Measurements from ENCODE around the gene CD86. TPM values are rescaled to one million over a fixed set of nuclear protein-coding genes. Genes with fewer than 3 reads are reported as not detected.
A peak's percentile ranks its signal among the peaks of the same experiment; 100 is the strongest.
"Not testable (repeated sequence)": the region's sequence is repeated elsewhere in the genome, so short reads cannot be mapped to it uniquely, and the experiment has no call there.

The CD86 gene
- 1 to 10 TPM; 2.2 to 4.3 (median 2.4) TPM for polyA plus RNA-seq (ENCODE audit: insufficient read length in 4 of 4)

- DNase-seq (ENCODE audit: low read depth in 4 of 4, low spot score in 3 of 4): no peak
Observed at GRCh38 chr3:122055215-122055614, at the start of gene CD86. TSS of gene CD86 (plus strand) at chr3:122055362. CDS start at chr3:122055490, 128 bp downstream.

GRCh38 chr3:122006267-122006666 lies 48.9 kb upstream of the CD86 start:
- DNase-seq (ENCODE audit: low read depth in 4 of 4, low spot score in 3 of 4): no peak

GRCh38 chr3:122008166-122008565 lies 47.0 kb upstream of the CD86 start:
- DNase-seq (ENCODE audit: low read depth in 4 of 4, low spot score in 3 of 4): no peak

GRCh38 chr3:122010506-122010905 lies 44.7 kb upstream of the CD86 start:
- no peak for DNase-seq (ENCODE audit: low read depth in 4 of 4, low spot score in 3 of 4)

- DNase-seq (ENCODE audit: low read depth in 4 of 4, low spot score in 3 of 4): no peak
Observed at GRCh38 chr3:122011396-122011795, 43.8 kb upstream of the CD86 start.

- DNase-seq (ENCODE audit: low read depth in 4 of 4, low spot score in 3 of 4): no peak
Observed at GRCh38 chr3:122012821-122013220, 42.3 kb upstream of the CD86 start.

- no peak for DNase-seq (ENCODE audit: low read depth in 4 of 4, low spot score in 3 of 4)
Observed at GRCh38 chr3:122013448-122013925, 41.7 kb upstream of the CD86 start.

- DNase-seq (ENCODE audit: low read depth in 4 of 4, low spot score in 3 of 4): no peak
Observed at GRCh38 chr3:122014741-122015140, 40.4 kb upstream of the CD86 start.

GRCh38 chr3:122019493-122019892 lies 35.7 kb upstream of the CD86 start:
- DNase-seq (ENCODE audit: low read depth in 4 of 4, low spot score in 3 of 4): no peak

GRCh38 chr3:122021037-122021436 lies 34.1 kb upstream of the CD86 start:
- no peak for DNase-seq (ENCODE audit: low read depth in 4 of 4, low spot score in 3 of 4)

GRCh38 chr3:122021811-122022401 lies 33.3 kb upstream of the CD86 start, which contains the start of gene ILDR1:
TSS of gene ILDR1 (minus strand) at chr3:122022247. CDS start at chr3:122022077, 170 bp downstream.
- DNase-seq (ENCODE audit: low read depth in 4 of 4, low spot score in 3 of 4): peak in 2 of 4 donors; percentile 14 to 24

GRCh38 chr3:122023335-122023910 lies 31.7 kb upstream of the CD86 start:
- no peak for DNase-seq (ENCODE audit: low read depth in 4 of 4, low spot score in 3 of 4)

GRCh38 chr3:122024800-122025199 lies 30.4 kb upstream of the CD86 start:
- no peak for DNase-seq (ENCODE audit: low read depth in 4 of 4, low spot score in 3 of 4)

- no peak for DNase-seq (ENCODE audit: low read depth in 4 of 4, low spot score in 3 of 4)
Observed at GRCh38 chr3:122025296-122025695, 29.9 kb upstream of the CD86 start.

- no peak for DNase-seq (ENCODE audit: low read depth in 4 of 4, low spot score in 3 of 4)
Observed at GRCh38 chr3:122030381-122031122, 24.6 kb upstream of the CD86 start.

- no peak for DNase-seq (ENCODE audit: low read depth in 4 of 4, low spot score in 3 of 4)
Observed at GRCh38 chr3:122031123-122031468, 24.1 kb upstream of the CD86 start.

GRCh38 chr3:122032531-122032930 lies 22.6 kb upstream of the CD86 start:
- no peak for DNase-seq (ENCODE audit: low read depth in 4 of 4, low spot score in 3 of 4)

- no peak for DNase-seq (ENCODE audit: low read depth in 4 of 4, low spot score in 3 of 4)
Observed at GRCh38 chr3:122033023-122033422, 22.1 kb upstream of the CD86 start.

- not testable (repeated sequence) for DNase-seq (ENCODE audit: low read depth in 4 of 4, low spot score in 3 of 4)
Observed at GRCh38 chr3:122047296-122047695, 7.9 kb upstream of the CD86 start.

GRCh38 chr3:122047773-122048172 lies 7.4 kb upstream of the CD86 start:
- not testable (repeated sequence) for DNase-seq (ENCODE audit: low read depth in 4 of 4, low spot score in 3 of 4)

GRCh38 chr3:122052968-122053367 lies 2.2 kb upstream of the CD86 start:
- no peak for DNase-seq (ENCODE audit: low read depth in 4 of 4, low spot score in 3 of 4)

GRCh38 chr3:122057671-122058070 lies 2.5 kb downstream of the CD86 start:
- DNase-seq (ENCODE audit: low read depth in 4 of 4, low spot score in 3 of 4): no peak

All from left renal pelvis (tissue), 4 donors.